HG02798 (cell line): Measurements from ENCODE around the gene VPS25.
"Not testable (repeated sequence)": the region's sequence is repeated elsewhere in the genome, so short reads cannot be mapped to it uniquely, and the experiment has no call there.

ENCODE experiments used
- ATAC-seq: cut with Tn5 transposase; IDR thresholded peaks from one replicate; pipeline ENCODE4 v1.9.1; 2021; ENCODE audit warnings: mild to moderate bottlenecking; ENCODE audit not compliant: unreplicated experiment, poor library complexity

The VPS25 gene

GRCh38 chr17:42767512-42767911 lies 5.7 kb upstream of the VPS25 start:
- ATAC-seq = no peak

- ATAC-seq = not testable (repeated sequence)
These were observed 5.2 kb upstream of the VPS25 start for GRCh38 chr17:42768006-42768405.

- ATAC-seq = not testable (repeated sequence)
These were observed 3.3 kb upstream of the VPS25 start for GRCh38 chr17:42769964-42770363.

GRCh38 chr17:42772945-42773289 lies 332 bp upstream of the VPS25 start:
- peak; percentile 10 for ATAC-seq

GRCh38 chr17:42774066-42774745 lies 957 bp downstream of the VPS25 start:
- ATAC-seq = no peak

GRCh38 chr17:42775534-42776098 lies 2.4 kb downstream of the VPS25 start:
- no peak for ATAC-seq

GRCh38 chr17:42778570-42778969 lies 5.3 kb downstream of the VPS25 start:
- no peak for ATAC-seq

- ATAC-seq = no peak
These were observed 6.2 kb downstream of the VPS25 start for GRCh38 chr17:42779304-42779935.

- ATAC-seq = no peak
These were observed 6.9 kb downstream of the VPS25 start, which contains the start of gene WNK4 for GRCh38 chr17:42779936-42780850. Gene WNK4 (plus strand): TSS chr17:42780610. CDS start chr17:42780699, 89 bp downstream.

- no peak for ATAC-seq
These were observed 7.8 kb downstream of the VPS25 start for GRCh38 chr17:42780851-42781638.

GRCh38 chr17:42781639-42782165 lies 8.5 kb downstream of the VPS25 start:
- no peak for ATAC-seq

GRCh38 chr17:42782166-42783061 lies 9.2 kb downstream of the VPS25 start:
- ATAC-seq = no peak

GRCh38 chr17:42783062-42783790 lies 10.0 kb downstream of the VPS25 start:
- no peak for ATAC-seq

- no peak for ATAC-seq
These were observed 10.5 kb downstream of the VPS25 start for GRCh38 chr17:42783791-42784138.

- no peak for ATAC-seq
These were observed 11.2 kb downstream of the VPS25 start for GRCh38 chr17:42784409-42784808.

- no peak for ATAC-seq
These were observed 11.8 kb downstream of the VPS25 start for GRCh38 chr17:42784811-42785592.

- ATAC-seq = no peak
These were observed 14.0 kb downstream of the VPS25 start for GRCh38 chr17:42787266-42787665.
